NCI-H345 treated with DMSO at 0.1 percent for 48 hours (cell line): Measurements from ENCODE around the gene ALDOA.

ENCODE experiments used
- DNase-seq: peaks from one replicate; lab custom pipeline; 2025; ENCODE audit not compliant: unreplicated experiment; lab: John Stamatoyannopoulos, UW

Gene ALDOA

GRCh38 chr16:30068750-30069610 lies 3.4 kb downstream of the ALDOA start:
- DNase-seq, result no peak

GRCh38 chr16:30069611-30070462 lies 4.3 kb downstream of the ALDOA start:
- DNase-seq, result no peak

- no peak for DNase-seq
These were observed 4.9 kb downstream of the ALDOA start for GRCh38 chr16:30070490-30070889.

DNA sequence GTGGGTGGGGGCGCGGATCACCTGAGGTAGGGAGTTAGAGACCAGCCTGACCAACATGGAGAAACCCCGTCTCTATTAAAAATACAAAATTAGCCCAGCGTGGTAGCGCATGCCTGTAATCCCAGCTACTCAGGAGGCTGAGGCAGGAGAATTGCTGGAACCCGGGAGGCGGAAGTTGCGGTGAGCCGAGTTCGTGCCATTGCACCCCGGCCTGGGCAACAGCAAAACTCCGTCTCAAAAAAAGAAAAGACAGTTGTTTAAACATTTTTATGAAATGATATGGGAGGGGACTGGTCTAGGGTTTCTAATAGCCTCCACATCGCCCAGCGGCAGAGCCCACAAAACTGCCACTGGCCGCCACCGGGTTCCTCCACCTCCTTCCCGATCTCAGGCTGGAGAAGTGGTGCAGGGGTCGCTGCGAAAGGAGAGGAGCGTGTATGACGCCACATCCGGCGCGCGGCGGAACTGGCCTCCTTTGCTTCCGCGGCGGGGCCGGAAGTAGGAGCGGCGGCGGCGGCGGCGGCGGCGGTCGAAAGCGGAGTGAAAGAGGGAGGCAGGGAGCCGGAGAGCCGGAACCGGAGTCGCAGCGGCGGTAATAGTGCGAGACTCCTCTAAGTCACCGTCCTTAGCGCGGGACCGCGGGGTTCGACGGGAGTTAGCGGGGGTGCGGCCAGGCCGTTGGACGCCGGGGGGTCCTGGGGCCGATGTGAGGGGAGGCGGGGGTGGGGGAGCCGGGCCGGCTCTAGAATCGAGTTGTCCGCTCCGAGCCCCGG lies 10.1 kb downstream of the ALDOA start, which contains the start of gene PPP4C:
Gene PPP4C (plus strand): TSS at position 492 of the 773 bp plus-strand sequence. CDS start 384 bp downstream, outside the sequence.
- DNase-seq, result peak; percentile 90

DNA sequence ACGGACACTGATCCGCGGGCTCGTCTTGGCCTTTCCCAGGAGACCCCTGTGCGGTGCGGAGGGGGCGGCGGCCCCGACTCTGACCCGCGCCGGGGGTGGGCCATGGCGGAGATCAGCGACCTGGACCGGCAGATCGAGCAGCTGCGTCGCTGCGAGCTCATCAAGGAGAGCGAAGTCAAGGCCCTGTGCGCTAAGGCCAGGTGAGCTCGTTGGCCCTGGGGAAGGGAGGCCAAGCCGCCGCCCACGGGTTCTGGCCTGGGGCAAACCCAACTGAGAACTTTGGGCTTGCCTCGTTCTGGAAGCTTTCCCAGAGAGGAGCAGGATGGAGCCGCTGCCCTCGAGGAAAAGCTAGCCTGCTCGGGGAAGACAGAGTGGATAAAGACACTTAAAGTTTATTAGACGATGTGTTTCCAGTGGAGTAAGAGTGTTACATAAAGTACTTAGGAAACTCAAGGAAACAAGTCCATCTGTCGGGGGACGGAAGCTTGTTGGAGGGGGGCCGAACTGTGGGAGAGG lies 10.8 kb downstream of the ALDOA start:
- no peak for DNase-seq

GRCh38 chr16:30077656-30078055 lies 12.1 kb downstream of the ALDOA start:
- no peak for DNase-seq

DNA sequence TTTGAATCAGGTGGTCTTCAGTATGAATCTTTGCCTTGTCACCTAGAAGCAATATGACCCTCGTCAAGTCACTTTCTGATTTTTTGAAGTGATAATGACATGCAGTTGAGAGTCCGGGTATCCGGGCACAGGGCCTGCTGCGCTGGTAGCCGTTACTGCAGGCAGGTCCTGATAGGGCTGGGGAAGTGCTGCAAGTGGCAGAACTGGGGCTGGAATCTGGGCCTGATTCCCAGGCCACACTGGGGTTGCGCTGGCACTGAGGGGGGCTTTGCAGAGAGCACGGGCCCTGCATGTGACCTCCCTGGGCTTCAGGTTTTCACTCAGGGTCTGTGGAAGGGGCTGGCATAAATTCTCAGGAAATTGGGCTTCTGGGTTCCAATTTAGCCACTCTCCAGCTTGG lies 13.2 kb downstream of the ALDOA start:
- DNase-seq, result no peak

GRCh38 chr16:30079480-30079879 lies 13.9 kb downstream of the ALDOA start:
- DNase-seq, result no peak

DNA sequence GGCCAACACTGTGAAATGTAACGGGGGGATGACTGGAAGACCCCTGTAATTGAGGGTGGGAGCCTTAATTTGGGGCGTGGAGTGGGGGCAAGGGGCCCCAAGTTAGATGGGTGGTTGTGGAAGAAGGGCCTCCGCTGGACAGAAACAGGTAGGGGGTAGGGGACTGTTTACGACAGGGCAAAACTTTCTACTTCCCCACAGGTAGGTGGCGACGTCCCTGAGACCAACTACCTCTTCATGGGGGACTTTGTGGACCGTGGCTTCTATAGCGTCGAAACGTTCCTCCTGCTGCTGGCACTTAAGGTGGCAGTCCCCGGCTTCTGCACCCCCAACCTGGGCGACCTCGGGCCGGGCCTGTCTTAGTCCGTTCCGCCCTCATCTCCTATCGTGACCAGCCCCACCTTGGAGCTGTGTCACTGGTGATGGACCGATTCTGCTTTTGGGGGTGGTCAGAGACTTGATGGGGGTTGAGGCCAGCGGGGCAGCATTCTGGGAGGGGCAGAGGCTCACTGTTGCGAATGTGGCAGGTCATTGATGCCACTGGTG lies 17.1 kb downstream of the ALDOA start:
- DNase-seq, result no peak

DNA sequence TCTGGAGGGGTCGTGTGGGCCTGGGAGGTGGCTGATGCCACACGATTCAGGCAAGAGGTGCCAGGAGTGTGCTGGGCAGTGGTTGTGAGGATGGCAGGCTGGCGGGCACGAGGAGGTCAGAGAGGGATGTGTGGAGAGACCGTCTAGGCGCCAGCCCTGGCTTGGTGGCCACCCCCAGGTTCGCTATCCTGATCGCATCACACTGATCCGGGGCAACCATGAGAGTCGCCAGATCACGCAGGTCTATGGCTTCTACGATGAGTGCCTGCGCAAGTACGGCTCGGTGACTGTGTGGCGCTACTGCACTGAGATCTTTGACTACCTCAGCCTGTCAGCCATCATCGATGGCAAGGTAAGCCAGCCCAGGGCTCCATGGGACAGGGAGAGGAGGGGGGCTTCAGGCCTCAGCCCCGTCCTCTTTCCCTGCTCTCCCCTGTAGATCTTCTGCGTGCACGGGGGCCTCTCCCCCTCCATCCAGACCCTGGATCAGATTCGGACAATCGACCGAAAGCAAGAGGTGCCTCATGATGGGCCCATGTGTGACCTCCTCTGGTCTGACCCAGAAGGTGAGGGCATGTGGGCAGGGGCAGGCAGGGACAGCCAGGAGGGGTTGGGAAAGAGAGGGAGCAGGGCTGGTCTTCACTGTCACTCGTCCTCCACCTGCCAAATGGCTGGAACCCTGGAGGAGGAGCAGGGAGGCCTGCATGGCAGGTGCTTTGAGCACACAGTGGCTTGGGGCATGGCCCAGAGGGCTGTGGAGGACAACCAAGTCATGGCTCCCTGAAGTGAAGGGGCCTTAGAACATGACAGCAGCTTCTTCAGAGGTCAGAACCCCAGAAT lies 17.9 kb downstream of the ALDOA start:
- no peak for DNase-seq

DNA sequence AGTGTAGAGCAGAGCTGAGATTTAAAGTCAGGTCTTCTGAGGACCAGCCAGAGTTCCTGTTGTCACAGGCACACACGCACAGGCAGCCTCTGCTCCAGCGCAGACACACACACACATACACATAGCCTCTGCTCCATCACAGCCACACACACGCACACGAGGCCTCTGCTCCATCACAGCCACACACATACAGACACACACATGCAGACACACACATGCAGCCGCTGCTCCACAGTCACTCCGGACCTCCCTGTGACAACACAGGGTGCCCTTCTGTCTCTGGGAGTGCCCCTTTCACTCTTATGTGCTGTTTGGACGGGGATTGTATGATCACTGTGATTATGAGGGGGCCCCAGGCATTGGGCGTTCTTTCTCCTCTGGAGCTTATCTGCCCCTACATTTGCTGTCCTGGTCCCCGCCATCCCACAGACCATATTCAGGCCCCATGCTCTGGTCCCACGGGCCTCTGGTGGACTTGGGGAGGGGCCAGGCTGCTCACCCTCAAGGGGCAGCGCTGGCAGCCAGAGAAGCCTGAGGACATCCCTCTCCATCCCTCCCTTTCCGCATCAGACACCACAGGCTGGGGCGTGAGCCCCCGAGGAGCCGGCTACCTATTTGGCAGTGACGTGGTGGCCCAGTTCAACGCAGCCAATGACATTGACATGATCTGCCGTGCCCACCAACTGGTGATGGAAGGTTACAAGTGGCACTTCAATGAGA lies 18.7 kb downstream of the ALDOA start:
- no peak for DNase-seq

DNA sequence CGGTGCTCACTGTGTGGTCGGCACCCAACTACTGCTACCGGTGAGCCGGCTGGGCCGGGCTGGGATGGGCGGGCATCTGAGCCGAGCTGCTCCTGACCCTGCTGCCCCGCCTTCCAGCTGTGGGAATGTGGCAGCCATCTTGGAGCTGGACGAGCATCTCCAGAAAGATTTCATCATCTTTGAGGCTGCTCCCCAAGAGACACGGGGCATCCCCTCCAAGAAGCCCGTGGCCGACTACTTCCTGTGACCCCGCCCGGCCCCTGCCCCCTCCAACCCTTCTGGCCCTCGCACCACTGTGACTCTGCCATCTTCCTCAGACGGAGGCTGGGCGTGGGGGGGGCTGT lies 19.2 kb downstream of the ALDOA start:
- no peak for DNase-seq

- no peak for DNase-seq
These were observed 19.7 kb downstream of the ALDOA start for GRCh38 chr16:30085247-30085646.

GRCh38 chr16:30085820-30086219 lies 20.3 kb downstream of the ALDOA start:
- DNase-seq, result no peak

DNA sequence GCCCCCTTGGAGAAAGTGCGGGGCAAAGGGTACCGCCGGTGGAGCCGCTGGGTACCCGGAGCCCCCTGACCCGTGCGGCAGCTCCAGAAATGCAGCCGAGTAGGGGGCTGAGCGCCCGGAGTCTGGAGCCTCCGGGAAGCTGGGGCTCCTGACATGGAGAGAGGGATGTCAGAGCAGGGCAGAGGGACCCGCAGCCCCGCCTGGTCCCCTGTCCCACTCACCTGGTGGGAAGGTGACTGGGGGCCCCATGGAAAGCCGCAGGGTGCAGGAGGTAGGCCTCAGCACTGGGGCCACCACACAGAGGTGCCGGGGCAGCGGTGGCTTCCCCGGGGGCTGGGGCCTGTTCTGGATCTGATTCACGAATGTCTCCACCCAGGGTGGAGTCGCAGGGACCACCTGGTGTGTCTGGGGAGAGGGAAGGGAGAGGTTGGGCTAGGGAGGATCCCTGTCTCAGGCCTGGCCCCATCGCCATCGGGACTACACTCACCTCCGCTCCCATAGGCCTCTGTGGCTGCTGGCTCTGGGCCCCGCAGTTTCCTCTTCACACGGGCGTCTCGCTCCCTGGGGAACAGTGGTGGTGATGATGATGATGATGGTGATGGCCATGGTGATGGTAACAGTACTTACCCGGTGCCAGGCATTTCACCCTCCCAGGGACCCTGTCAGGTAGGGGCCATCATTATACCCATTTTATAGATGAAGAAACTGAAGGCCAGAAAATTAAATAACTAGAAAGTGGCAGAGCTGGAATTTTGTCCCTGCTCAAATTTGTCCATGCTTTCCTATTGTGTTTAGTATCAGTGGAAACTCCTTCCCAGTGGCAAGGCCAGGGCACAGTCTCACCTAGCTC lies 21.0 kb downstream of the ALDOA start:
- no peak for DNase-seq

GRCh38 chr16:30087181-30087898 lies 21.8 kb downstream of the ALDOA start:
- no peak for DNase-seq

- DNase-seq, result no peak
These were observed 22.8 kb downstream of the ALDOA start for GRCh38 chr16:30088237-30088831.
